H1 (cell line): Measurements from ENCODE around the gene KRTAP4-9. TPM values are rescaled to one million over a fixed set of nuclear protein-coding genes. Genes with fewer than 3 reads are reported as not detected.

Experiments
- CTCF ChIA-PET: fragments of 300-600 bp; sonication (Branson Sonifier 250); formaldehyde crosslinking; loops from one replicate; lab custom pipeline; 2021; ENCODE audit not compliant: partially characterized antibody; lab: Charles Lee
- POLR2A ChIA-PET: fragments of 300-600 bp; sonication (Branson Sonifier 250); formaldehyde crosslinking; loops from one replicate; lab custom pipeline; 2021; ENCODE audit warnings: inconsistent platforms; ENCODE audit not compliant: partially characterized antibody; lab: Charles Lee
- DNase-seq, 2 experiments: peaks; one replicate each; pipeline versions ENCODE4 v3.0.0 to v3.0.0-alpha.2; 2010 to 2022; ENCODE audit warnings: low spot score in 2 of 2, low read depth in 1 of 2, mixed read lengths in 1 of 2
- FAIRE-seq: peaks from 2 replicates; lab custom pipeline; 2011; peaks lifted over from hg19 to GRCh38; lab: Jason Lieb, UNC
- H2AFZ ChIP-seq: 2 replicates; pipeline ENCODE4 v1.8.1; 2012; ENCODE audit warnings: low read length, inconsistent platforms
- H2AK5ac ChIP-seq: 2 replicates; pipeline ENCODE4 v1.6.1; 2013; ENCODE audit warnings: low read depth, low read length
- H2BK120ac ChIP-seq: replicated peaks from 2 replicates; pipeline ENCODE3; 2013; ENCODE audit warnings: low read depth, low read length, inconsistent platforms
- H2BK12ac ChIP-seq: 2 replicates; pipeline ENCODE4 v1.6.1; 2013; ENCODE audit warnings: low read depth, low read length
- H2BK15ac ChIP-seq: 2 replicates; pipeline ENCODE4 v1.6.1; 2013; ENCODE audit warnings: low read length
- H2BK20ac ChIP-seq: 2 replicates; pipeline ENCODE4 v1.6.1; 2013; ENCODE audit warnings: low read length
- H2BK5ac ChIP-seq: 2 replicates; pipeline ENCODE4 v1.6.1; 2013; ENCODE audit warnings: low read depth, low read length
- H3K14ac ChIP-seq: 2 replicates; pipeline ENCODE4 v1.6.1; 2013; ENCODE audit warnings: inconsistent platforms; ENCODE audit not compliant: insufficient read length
- H3K18ac ChIP-seq: 2 replicates; pipeline ENCODE4 v1.6.1; 2013; ENCODE audit warnings: low read length; ENCODE audit errors: extremely low read depth
- H3K23ac ChIP-seq: 2 replicates; pipeline ENCODE4 v1.6.1; 2013; ENCODE audit warnings: inconsistent platforms; ENCODE audit not compliant: insufficient read length
- H3K23me2 ChIP-seq: 2 replicates; pipeline ENCODE4 v1.6.1; 2013; ENCODE audit warnings: low read depth, low read length
- H3K27ac ChIP-seq: 2 replicates; pipeline ENCODE4 v1.6.1; 2011; ENCODE audit warnings: low read depth, low read length, inconsistent platforms
- H3K27me3 ChIP-seq, 4 experiments: replicated peaks in 1 of 4; 1 replicate in 1 of 4; 2 replicates in 3 of 4; pipeline versions ENCODE4 v1.6.1 to v1.8.1; 2011 to 2013; ENCODE audit warnings: low read length in 3 of 4, mild to moderate bottlenecking in 3 of 4, inconsistent platforms in 2 of 4, mixed read lengths in 2 of 4, moderate library complexity in 1 of 4; ENCODE audit not compliant: control insufficient read depth in 3 of 4, insufficient read depth in 3 of 4; ENCODE audit errors: extremely low read depth in 1 of 4
- H3K36me3 ChIP-seq, 4 experiments: 2 replicates each; pipeline versions ENCODE4 v1.6.1 to v1.8.1; 2011 to 2013; ENCODE audit warnings: mild to moderate bottlenecking in 4 of 4, low read length in 3 of 4, moderate library complexity in 2 of 4, control low read depth in 1 of 4, inconsistent platforms in 1 of 4; ENCODE audit not compliant: insufficient read depth in 4 of 4, control insufficient read depth in 2 of 4
- H3K4ac ChIP-seq: replicated peaks from 2 replicates; pipeline ENCODE3; 2013; ENCODE audit warnings: low read length, low read depth, mixed read lengths, inconsistent platforms; ENCODE audit not compliant: insufficient read length
- H3K4me1 ChIP-seq, 4 experiments: replicated peaks in 1 of 4; 1 replicate in 1 of 4; 2 replicates in 3 of 4; pipeline versions ENCODE4 v1.6.1 to v1.8.1; 2011 to 2013; ENCODE audit warnings: low read length in 3 of 4, inconsistent platforms in 2 of 4, mixed read lengths in 1 of 4; ENCODE audit not compliant: insufficient read depth in 4 of 4, control insufficient read depth in 3 of 4
- H3K4me2 ChIP-seq, 2 experiments: 2 replicates each; pipeline versions ENCODE4 v1.6.1 to v1.8.1; 2011 to 2013; ENCODE audit warnings: low read depth in 2 of 2, low read length in 2 of 2, control low read depth in 1 of 2, inconsistent platforms in 1 of 2, mild to moderate bottlenecking in 1 of 2; ENCODE audit not compliant: insufficient read depth in 1 of 2
- H3K4me3 ChIP-seq, 4 experiments: fragments of 200-600, 300-600 bp in 1 of 4; sonication (generic), shearing (Covaris generic), sonication (Bioruptor Twin) in 1 of 4; 2 replicates each; pipeline versions ENCODE4 v1.5.1 to v1.8.1; 2011 to 2016; ENCODE audit warnings: low read length in 4 of 4, low read depth in 3 of 4, control low read depth in 2 of 4, inconsistent platforms in 2 of 4, mild to moderate bottlenecking in 2 of 4, mixed read lengths in 1 of 4, moderate library complexity in 1 of 4; ENCODE audit not compliant: insufficient read depth in 2 of 4; ENCODE audit errors: extremely low read depth in 1 of 4
- H3K56ac ChIP-seq: replicated peaks from 2 replicates; pipeline ENCODE3; 2013; ENCODE audit warnings: low read depth, mild to moderate bottlenecking, mixed read lengths, low read length, inconsistent platforms; ENCODE audit not compliant: insufficient read length
- H3K79me1 ChIP-seq: 2 replicates; pipeline ENCODE4 v1.6.1; 2013; ENCODE audit warnings: low read depth, low read length, control low read depth
- H3K79me2 ChIP-seq, 2 experiments: 2 replicates each; pipeline versions ENCODE4 v1.6.1 to v1.8.1; 2012 to 2013; ENCODE audit warnings: low read length in 2 of 2, mild to moderate bottlenecking in 2 of 2, inconsistent platforms in 1 of 2; ENCODE audit not compliant: insufficient read depth in 2 of 2, control insufficient read depth in 1 of 2
- H3K9ac ChIP-seq, 4 experiments: replicated peaks in 1 of 4; 1 replicate in 1 of 4; 2 replicates in 3 of 4; pipeline versions ENCODE4 v1.6.1 to v1.8.1; 2011 to 2013; ENCODE audit warnings: low read depth in 3 of 4, low read length in 3 of 4, control low read depth in 2 of 4, mild to moderate bottlenecking in 2 of 4, moderate library complexity in 2 of 4, inconsistent platforms in 1 of 4; ENCODE audit errors: extremely low read depth in 1 of 4
- H3K9me3 ChIP-seq, 2 experiments: 2 replicates each; pipeline versions ENCODE4 v1.6.1 to v1.8.1; 2012 to 2013; ENCODE audit warnings: mild to moderate bottlenecking in 2 of 2, moderate library complexity in 2 of 2, control low read depth in 1 of 2, inconsistent platforms in 1 of 2, low read depth in 1 of 2, low read length in 1 of 2, mixed read lengths in 1 of 2; ENCODE audit not compliant: insufficient read depth in 2 of 2
- H4K20me1 ChIP-seq, 2 experiments: replicated peaks in 1 of 2; 2 replicates each; pipeline versions ENCODE3 to v1.8.1; 2011 to 2013; ENCODE audit warnings: inconsistent platforms in 2 of 2, low read length in 2 of 2, mild to moderate bottlenecking in 1 of 2; ENCODE audit not compliant: insufficient read depth in 2 of 2, control insufficient read depth in 1 of 2
- H4K5ac ChIP-seq: 2 replicates; pipeline ENCODE4 v1.6.1; 2013; ENCODE audit warnings: low read length, low read depth, mixed read lengths, inconsistent platforms; ENCODE audit not compliant: insufficient read length
- H4K8ac ChIP-seq: 2 replicates; pipeline ENCODE4 v1.8.0; 2013; ENCODE audit warnings: mild to moderate bottlenecking, moderate library complexity, low read length, inconsistent platforms; ENCODE audit not compliant: insufficient read depth; ENCODE audit errors: extremely low read depth
- H4K91ac ChIP-seq: replicated peaks from 2 replicates; pipeline ENCODE3; 2013; ENCODE audit warnings: low read length, mixed read lengths, inconsistent platforms; ENCODE audit not compliant: insufficient read length
- KDM1A ChIP-seq: fragments of 200-600, 300-600 bp; sonication (generic); IDR thresholded peaks from 2 replicates; pipeline ENCODE4 v1.7.1; 2016; ENCODE audit warnings: mild to moderate bottlenecking, low read length, borderline replicate concordance
- WGBS, 2 experiments: shearing (Covaris generic) in 1 of 2; methylation state at CpG; one replicate each; pipeline versions ENCODE4 v1.1.6 to v1.1.7; 2013 to 2015; ENCODE audit warnings: low lambda C conversion rate in 2 of 2, mixed read lengths in 2 of 2, inconsistent platforms in 1 of 2, low coverage in 1 of 2, missing lambda C conversion rate in 1 of 2; ENCODE audit not compliant: insufficient replicate concordance in 2 of 2, insufficient coverage in 1 of 2, insufficient read length in 1 of 2; ENCODE audit errors: extremely low coverage in 1 of 2, missing lambda C conversion rate in 1 of 2; 5-methylcytosine and 5-hydroxymethylcytosine counted together
- polyA plus RNA-seq, 7 experiments: library from polyadenylated mRNA; depleted of rRNA in 3 of 7; stranded (reverse) in 5 of 7; unstranded in 2 of 7; fragments of >200 nt in 5 of 7; fragments of 200-250 nt in 2 of 7; gene quantifications; 1 replicate in 5 of 7; 2 replicates in 1 of 7; 4 replicates in 1 of 7; pipeline versions ENCODE4 v1.2.1 to v1.2.3, GENCODE V29; 2011 to 2013; ENCODE audit warnings: missing spikeins in 2 of 7, mixed read lengths in 2 of 7
- total RNA-seq: library from RNA; stranded (reverse); fragmentation: NEBNext Ultra II Directional; extraction: Animal tissue kit (Norgen Biotek cat#: 25700); gene quantifications from 2 replicates; pipeline ENCODE4 v1.2.1, GENCODE V29; 2021
- TF ChIP-seq, protein P1 (sequence below): IDR thresholded peaks from 2 replicates; pipeline ENCODE4 v1.6.1; 2012; ENCODE audit warnings: low read length, inconsistent platforms

Gene KRTAP4-9
- total and polyA plus RNA-seq, 2 of the 8 experiments (the other 6 are each of a cell fraction or from before 2014, with no cell fraction given) = not detected

DNA sequence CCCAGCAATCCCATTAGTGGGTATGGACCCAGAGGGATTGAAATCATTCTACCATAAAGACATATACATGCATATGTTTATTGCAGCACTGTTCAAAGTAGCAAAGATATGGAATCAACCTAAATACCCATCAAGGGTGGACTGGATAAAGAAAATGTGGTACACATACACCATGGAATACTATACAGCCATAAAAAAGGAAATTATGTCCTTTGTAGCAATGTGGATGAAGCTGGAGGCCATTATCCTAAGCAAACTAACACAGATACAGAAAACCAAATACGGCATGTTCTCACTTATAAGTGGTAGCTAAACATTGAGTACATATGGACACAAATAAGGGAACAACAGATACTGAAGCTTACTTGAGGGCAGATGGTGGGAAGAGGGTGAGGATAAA is 47.6 kb upstream of the KRTAP4-9 start:
- CTCF ChIA-PET = no interaction called here
- 0 out of 4 replicates have a peak, but pooled peaks cover 0 to 4% of the 10 kb centered on the region in 2 experiments for H3K9me3 ChIP-seq

More for the DNA sequence above, 47.6 kb upstream of the KRTAP4-9 start:
- Histone ChIP-seq H3K27ac (no peak overlapping the region), H2AK5ac (no peak overlapping the region), H3K79me1 (no peaks in the 10 kb centered on the region), H2BK12ac (no peak overlapping the region), H3K23me2 (no peaks in the 10 kb centered on the region), H2BK5ac (no peak overlapping the region), H3K79me2 (no peaks in the 10 kb centered on the region), H4K5ac (no peak overlapping the region), H3K27me3 (no peaks in the 10 kb centered on the region), H3K4me1 (no peaks in the 10 kb centered on the region), H2BK15ac (no peak overlapping the region), H3K14ac (no peak overlapping the region), H4K91ac (no peak overlapping the region), H3K36me3 (no peaks in the 10 kb centered on the region), H3K4me2 (no peak overlapping the region), H4K8ac (no peak overlapping the region), H3K18ac (no peak overlapping the region), H4K20me1 (no peaks in the 10 kb centered on the region), H3K56ac (no peak overlapping the region), H3K4me3 (no peak overlapping the region), H3K9ac (no peak overlapping the region), H2BK20ac (no peak overlapping the region), H2AFZ (no peak overlapping the region), H3K4ac (no peak overlapping the region), H2BK120ac (no peak overlapping the region), H3K23ac (no peak overlapping the region)
- FAIRE-seq (no peak), DNase-seq (no peak)
- POLR2A ChIA-PET = no interaction called here
- WGBS, 2 experiments = 85% methylated on average over 1 of the region's 1 CpG; no CpG with 5 or more reads in 1 of the 2 experiments
- TF ChIP-seq, protein P1, sequence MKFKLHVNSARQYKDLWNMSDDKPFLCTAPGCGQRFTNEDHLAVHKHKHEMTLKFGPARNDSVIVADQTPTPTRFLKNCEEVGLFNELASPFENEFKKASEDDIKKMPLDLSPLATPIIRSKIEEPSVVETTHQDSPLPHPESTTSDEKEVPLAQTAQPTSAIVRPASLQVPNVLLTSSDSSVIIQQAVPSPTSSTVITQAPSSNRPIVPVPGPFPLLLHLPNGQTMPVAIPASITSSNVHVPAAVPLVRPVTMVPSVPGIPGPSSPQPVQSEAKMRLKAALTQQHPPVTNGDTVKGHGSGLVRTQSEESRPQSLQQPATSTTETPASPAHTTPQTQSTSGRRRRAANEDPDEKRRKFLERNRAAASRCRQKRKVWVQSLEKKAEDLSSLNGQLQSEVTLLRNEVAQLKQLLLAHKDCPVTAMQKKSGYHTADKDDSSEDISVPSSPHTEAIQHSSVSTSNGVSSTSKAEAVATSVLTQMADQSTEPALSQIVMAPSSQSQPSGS = no peak
- TF ChIP-seq KDM1A = 0 out of 2 replicates have a peak, but pooled peaks have one; percentile 36
